ENCODE measurements around the gene SLC39A9. TPM values are rescaled to one million over a fixed set of nuclear protein-coding genes. Genes with fewer than 3 reads are reported as not detected.

The SLC39A9 gene
- total RNA-seq (108 TPM), polyA plus RNA-seq (25.5 TPM)

GRCh38 chr14:69398053-69398817 is at the start of gene SLC39A9, which contains the start of gene ERH:
Gene SLC39A9, plus strand, starts transcription at chr14:69398692. Its CDS starts 678 bp downstream, at chr14:69399370.
Gene ERH, minus strand, starts transcription at chr14:69398299. Its CDS starts 66 bp downstream, at chr14:69398233.
- Histone ChIP-seq H3K27ac (ENCODE audit: low read depth) (peak within 1 kb of the TSS; percentile 86), H3K36me3 (ENCODE audit: insufficient read depth) (peaks cover 4% of the 10 kb centered on the region), H3K4me1 (ENCODE audit: insufficient read depth) (peaks cover 4% of the 10 kb centered on the region), H3K4me3 (ENCODE audit: low read depth, low read length) (peak within 1 kb of the TSS; percentile 95)
- WGBS: under 1% methylated on average over 53 of the region's 53 CpGs
- DNase-seq (ENCODE audit: extremely low spot score): peak; percentile 96

- no peak for DNase-seq (ENCODE audit: extremely low spot score)
- Histone ChIP-seq H3K36me3 (ENCODE audit: insufficient read depth) (no peaks in the 10 kb centered on the region), H3K27ac (ENCODE audit: low read depth) (no peak overlapping the region), H3K4me1 (ENCODE audit: insufficient read depth) (no peaks in the 10 kb centered on the region), H3K4me3 (ENCODE audit: low read depth, low read length) (no peak overlapping the region)
- 86% methylated on average over 11 of the region's 11 CpGs for WGBS
These were observed 49.3 kb upstream of the SLC39A9 start for GRCh38 chr14:69349091-69349777.

GRCh38 chr14:69350892-69351291 is 47.6 kb upstream of the SLC39A9 start:
- DNase-seq (ENCODE audit: extremely low spot score): no peak
- no peaks in the 10 kb centered on the region for H3K4me1 ChIP-seq (ENCODE audit: insufficient read depth)
- no peak overlapping the region for H3K4me3 ChIP-seq (ENCODE audit: low read depth, low read length)
- H3K36me3 ChIP-seq (ENCODE audit: insufficient read depth): no peaks in the 10 kb centered on the region
- WGBS: 87% methylated on average over 5 of the region's 5 CpGs
- H3K27ac ChIP-seq (ENCODE audit: low read depth): no peak overlapping the region

- Histone ChIP-seq H3K27ac (ENCODE audit: low read depth) (no peak overlapping the region), H3K4me1 (ENCODE audit: insufficient read depth) (no peaks in the 10 kb centered on the region), H3K4me3 (ENCODE audit: low read depth, low read length) (no peak overlapping the region), H3K36me3 (ENCODE audit: insufficient read depth) (no peaks in the 10 kb centered on the region)
- DNase-seq (ENCODE audit: extremely low spot score): no peak
- WGBS: 71% methylated on average over 3 of the region's 3 CpGs
These were observed 47.1 kb upstream of the SLC39A9 start for GRCh38 chr14:69351385-69351784.

- no peak for DNase-seq (ENCODE audit: extremely low spot score)
- H3K4me1 ChIP-seq (ENCODE audit: insufficient read depth): no peaks in the 10 kb centered on the region
- WGBS: 85% methylated on average over 5 of the region's 5 CpGs
- H3K27ac ChIP-seq (ENCODE audit: low read depth): no peak overlapping the region
- H3K36me3 ChIP-seq (ENCODE audit: insufficient read depth): no peaks in the 10 kb centered on the region
- no peak overlapping the region for H3K4me3 ChIP-seq (ENCODE audit: low read depth, low read length)
These were observed 46.6 kb upstream of the SLC39A9 start for GRCh38 chr14:69351911-69352310.

- Histone ChIP-seq H3K27ac (ENCODE audit: low read depth) (no peak overlapping the region), H3K4me3 (ENCODE audit: low read depth, low read length) (no peak overlapping the region), H3K36me3 (ENCODE audit: insufficient read depth) (no peaks in the 10 kb centered on the region), H3K4me1 (ENCODE audit: insufficient read depth) (no peaks in the 10 kb centered on the region)
- 96% methylated on average over 3 of the region's 3 CpGs for WGBS
- no peak for DNase-seq (ENCODE audit: extremely low spot score)
These were observed 45.3 kb upstream of the SLC39A9 start for GRCh38 chr14:69353168-69353567.

- H3K4me3 ChIP-seq (ENCODE audit: low read depth, low read length): no peak overlapping the region
- H3K36me3 ChIP-seq (ENCODE audit: insufficient read depth): no peaks in the 10 kb centered on the region
- WGBS: 79% methylated on average over 11 of the region's 11 CpGs
- DNase-seq (ENCODE audit: extremely low spot score): no peak
- no peak overlapping the region for H3K27ac ChIP-seq (ENCODE audit: low read depth)
- no peaks in the 10 kb centered on the region for H3K4me1 ChIP-seq (ENCODE audit: insufficient read depth)
These were observed 43.9 kb upstream of the SLC39A9 start for GRCh38 chr14:69354383-69355153.

GRCh38 chr14:69355154-69355597 is 43.3 kb upstream of the SLC39A9 start:
- H3K27ac ChIP-seq (ENCODE audit: low read depth): peak overlapping the region; percentile 46

GRCh38 chr14:69355607-69356281 is 42.7 kb upstream of the SLC39A9 start:
- 21% methylated on average over 6 of the region's 6 CpGs for WGBS
- Histone ChIP-seq H3K4me1 (ENCODE audit: insufficient read depth) (no peaks in the 10 kb centered on the region), H3K36me3 (ENCODE audit: insufficient read depth) (no peaks in the 10 kb centered on the region), H3K27ac (ENCODE audit: low read depth) (peak overlapping the region; percentile 46), H3K4me3 (ENCODE audit: low read depth, low read length) (no peak overlapping the region)
- no peak for DNase-seq (ENCODE audit: extremely low spot score)

More at GRCh38 chr14:69355154-69355597, 43.3 kb upstream of the SLC39A9 start:
- 80% methylated on average over 6 of the region's 6 CpGs for WGBS
- Histone ChIP-seq H3K36me3 (ENCODE audit: insufficient read depth) (no peaks in the 10 kb centered on the region), H3K4me1 (ENCODE audit: insufficient read depth) (no peaks in the 10 kb centered on the region), H3K4me3 (ENCODE audit: low read depth, low read length) (no peak overlapping the region)
- no peak for DNase-seq (ENCODE audit: extremely low spot score)

- no peak for DNase-seq (ENCODE audit: extremely low spot score)
- WGBS: 78% methylated on average over 7 of the region's 7 CpGs
- Histone ChIP-seq H3K4me1 (ENCODE audit: insufficient read depth) (no peaks in the 10 kb centered on the region), H3K36me3 (ENCODE audit: insufficient read depth) (no peaks in the 10 kb centered on the region), H3K4me3 (ENCODE audit: low read depth, low read length) (no peak overlapping the region), H3K27ac (ENCODE audit: low read depth) (no peak overlapping the region)
These were observed 41.5 kb upstream of the SLC39A9 start for GRCh38 chr14:69356903-69357543.

- WGBS: 82% methylated on average over 7 of the region's 7 CpGs
- H3K4me1 ChIP-seq (ENCODE audit: insufficient read depth): no peaks in the 10 kb centered on the region
These were observed 40.8 kb upstream of the SLC39A9 start for GRCh38 chr14:69357544-69358200.

GRCh38 chr14:69358233-69358963 is 40.1 kb upstream of the SLC39A9 start:
- Histone ChIP-seq H3K36me3 (ENCODE audit: insufficient read depth) (no peaks in the 10 kb centered on the region), H3K4me3 (ENCODE audit: low read depth, low read length) (no peak overlapping the region), H3K4me1 (ENCODE audit: insufficient read depth) (no peaks in the 10 kb centered on the region), H3K27ac (ENCODE audit: low read depth) (no peak overlapping the region)
- DNase-seq (ENCODE audit: extremely low spot score): no peak
- 78% methylated on average over 12 of the region's 12 CpGs for WGBS

More at GRCh38 chr14:69357544-69358200, 40.8 kb upstream of the SLC39A9 start:
- Histone ChIP-seq H3K4me3 (ENCODE audit: low read depth, low read length) (no peak overlapping the region), H3K27ac (ENCODE audit: low read depth) (no peak overlapping the region), H3K36me3 (ENCODE audit: insufficient read depth) (no peaks in the 10 kb centered on the region)
- no peak for DNase-seq (ENCODE audit: extremely low spot score)

Data from urinary bladder (tissue), 4 donors.